GM12874 (cell line): ENCODE results near the gene SRSF12.

Experiments
- TF ChIP-seq, protein P1 (sequence below): IDR thresholded peaks from 2 replicates; pipeline ENCODE4 v1.5.1; 2011; ENCODE audit warnings: low read depth, mild to moderate bottlenecking, control low read depth, low read length, moderate library complexity; ENCODE audit not compliant: insufficient read depth

Gene SRSF12

DNA sequence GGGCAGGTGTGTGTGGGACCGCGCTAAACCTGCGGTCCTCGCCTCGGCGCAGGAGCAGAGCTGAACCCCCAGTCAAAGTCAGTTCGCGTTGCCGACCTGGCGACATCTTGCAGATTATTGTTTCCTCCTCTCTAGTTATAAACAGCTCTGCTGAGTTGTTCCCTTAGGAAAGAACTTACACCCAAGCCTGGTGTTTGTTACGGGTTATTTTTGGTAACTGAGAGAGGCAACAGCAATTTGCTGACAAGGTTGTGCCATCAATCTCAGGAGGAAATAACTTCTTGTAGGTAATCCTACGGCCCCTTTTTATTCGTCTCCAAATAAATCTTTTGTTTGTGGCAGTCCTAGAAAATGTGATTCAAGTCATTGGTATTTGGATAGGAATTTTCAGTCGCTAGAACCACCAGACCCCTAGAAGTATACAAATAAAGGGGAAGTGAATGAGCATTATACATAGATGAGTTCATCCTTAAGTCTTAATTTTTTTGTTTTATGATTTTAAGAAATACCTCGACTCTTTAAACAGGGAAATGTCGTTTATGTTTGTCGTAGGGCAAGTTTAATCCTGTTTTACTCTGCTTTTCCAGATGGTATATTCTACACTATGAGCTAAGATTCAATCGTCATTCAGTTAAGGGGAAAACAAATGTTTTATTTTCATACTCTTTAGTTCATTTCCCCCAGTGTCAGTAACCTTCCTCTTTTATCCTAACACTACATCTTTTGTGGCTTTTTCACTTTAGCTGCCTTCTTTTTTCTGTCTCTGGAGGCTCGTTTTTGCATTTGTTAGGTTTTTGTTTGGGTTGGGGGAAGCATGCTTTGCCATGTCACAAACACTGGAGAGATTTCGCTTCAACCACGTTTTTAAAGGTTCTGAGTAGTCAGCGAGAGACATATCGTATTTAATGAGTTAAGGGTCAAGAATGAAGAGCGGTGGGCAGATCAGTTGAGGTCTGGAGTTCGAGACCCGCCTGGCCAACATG lies 29.1 kb upstream of the SRSF12 start:
- TF ChIP-seq, protein P1, sequence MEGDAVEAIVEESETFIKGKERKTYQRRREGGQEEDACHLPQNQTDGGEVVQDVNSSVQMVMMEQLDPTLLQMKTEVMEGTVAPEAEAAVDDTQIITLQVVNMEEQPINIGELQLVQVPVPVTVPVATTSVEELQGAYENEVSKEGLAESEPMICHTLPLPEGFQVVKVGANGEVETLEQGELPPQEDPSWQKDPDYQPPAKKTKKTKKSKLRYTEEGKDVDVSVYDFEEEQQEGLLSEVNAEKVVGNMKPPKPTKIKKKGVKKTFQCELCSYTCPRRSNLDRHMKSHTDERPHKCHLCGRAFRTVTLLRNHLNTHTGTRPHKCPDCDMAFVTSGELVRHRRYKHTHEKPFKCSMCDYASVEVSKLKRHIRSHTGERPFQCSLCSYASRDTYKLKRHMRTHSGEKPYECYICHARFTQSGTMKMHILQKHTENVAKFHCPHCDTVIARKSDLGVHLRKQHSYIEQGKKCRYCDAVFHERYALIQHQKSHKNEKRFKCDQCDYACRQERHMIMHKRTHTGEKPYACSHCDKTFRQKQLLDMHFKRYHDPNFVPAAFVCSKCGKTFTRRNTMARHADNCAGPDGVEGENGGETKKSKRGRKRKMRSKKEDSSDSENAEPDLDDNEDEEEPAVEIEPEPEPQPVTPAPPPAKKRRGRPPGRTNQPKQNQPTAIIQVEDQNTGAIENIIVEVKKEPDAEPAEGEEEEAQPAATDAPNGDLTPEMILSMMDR: no peak

DNA sequence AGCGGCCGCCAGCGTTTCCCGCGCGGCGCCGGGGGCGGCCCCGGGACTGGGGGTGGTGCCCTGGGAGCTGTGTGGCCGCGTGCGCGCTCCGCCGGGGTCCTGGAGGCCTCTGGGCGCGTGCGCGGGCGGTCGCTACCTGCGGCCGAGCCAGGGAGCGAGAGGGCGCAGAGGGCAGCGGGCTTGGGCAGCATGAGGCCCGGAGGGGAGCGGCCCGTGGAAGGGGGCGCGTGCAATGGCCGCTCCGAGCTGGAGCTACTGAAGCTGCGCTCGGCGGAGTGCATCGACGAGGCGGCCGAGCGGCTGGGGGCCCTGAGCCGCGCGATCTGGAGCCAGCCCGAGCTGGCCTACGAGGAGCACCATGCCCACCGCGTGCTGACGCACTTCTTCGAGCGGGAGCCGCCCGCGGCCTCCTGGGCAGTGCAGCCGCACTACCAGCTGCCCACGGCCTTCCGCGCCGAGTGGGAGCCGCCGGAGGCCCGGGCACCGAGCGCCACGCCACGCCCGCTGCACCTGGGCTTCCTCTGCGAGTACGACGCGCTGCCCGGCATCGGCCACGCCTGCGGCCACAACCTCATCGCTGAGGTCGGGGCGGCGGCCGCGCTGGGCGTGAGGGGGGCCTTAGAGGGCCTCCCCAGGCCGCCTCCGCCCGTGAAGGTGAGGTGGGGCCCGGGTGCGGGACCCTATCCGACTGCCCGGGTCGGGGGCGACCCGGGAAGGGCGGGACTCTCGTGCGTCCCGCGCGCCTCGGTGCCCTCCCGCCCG lies 28.3 kb upstream of the SRSF12 start, which contains the start of gene PM20D2:
PM20D2 (plus strand) TSS at position 100 of the 762 bp plus-strand sequence; CDS start at position 190, 90 bp downstream.
- TF ChIP-seq, protein P1: no peak

DNA sequence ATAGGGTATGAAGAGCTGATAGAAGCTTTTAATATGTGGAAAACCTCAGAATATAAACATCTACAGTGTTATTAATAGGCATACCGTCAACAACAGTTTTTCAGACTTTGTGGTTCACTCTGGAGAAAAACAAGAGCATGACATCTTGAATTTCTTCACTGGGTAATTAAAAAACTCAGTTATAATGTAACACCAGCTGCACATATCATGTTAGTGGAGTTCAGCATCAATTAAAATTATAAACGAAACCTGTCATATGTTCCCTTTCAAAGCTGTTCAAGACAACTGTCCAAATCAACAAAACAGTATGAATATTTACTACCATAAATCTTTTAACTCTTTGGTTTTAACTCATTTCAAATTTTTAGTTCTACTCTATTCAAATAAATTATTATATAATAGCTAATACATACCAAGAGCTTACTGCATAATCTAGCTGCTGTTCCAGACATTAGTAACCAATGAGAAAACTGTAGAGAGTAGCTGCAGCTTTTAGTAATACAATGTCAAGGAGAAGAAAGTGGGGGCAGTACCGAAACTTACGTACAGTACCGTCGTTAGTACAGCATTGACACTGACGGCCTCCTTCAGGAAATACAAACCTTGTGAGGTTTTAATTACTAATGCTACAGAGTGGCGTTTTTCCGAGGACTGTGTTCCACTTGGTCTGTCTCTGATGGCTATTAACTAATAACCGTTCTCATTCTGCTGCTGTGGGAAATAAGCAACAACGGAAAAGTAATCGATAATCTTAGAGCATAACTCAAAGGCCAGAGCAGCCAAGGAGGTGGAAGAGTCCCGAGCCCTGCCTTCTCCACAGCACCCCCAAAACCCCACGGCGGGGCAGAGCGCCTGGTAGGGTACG lies 27.5 kb upstream of the SRSF12 start:
- TF ChIP-seq, protein P1: no peak

DNA sequence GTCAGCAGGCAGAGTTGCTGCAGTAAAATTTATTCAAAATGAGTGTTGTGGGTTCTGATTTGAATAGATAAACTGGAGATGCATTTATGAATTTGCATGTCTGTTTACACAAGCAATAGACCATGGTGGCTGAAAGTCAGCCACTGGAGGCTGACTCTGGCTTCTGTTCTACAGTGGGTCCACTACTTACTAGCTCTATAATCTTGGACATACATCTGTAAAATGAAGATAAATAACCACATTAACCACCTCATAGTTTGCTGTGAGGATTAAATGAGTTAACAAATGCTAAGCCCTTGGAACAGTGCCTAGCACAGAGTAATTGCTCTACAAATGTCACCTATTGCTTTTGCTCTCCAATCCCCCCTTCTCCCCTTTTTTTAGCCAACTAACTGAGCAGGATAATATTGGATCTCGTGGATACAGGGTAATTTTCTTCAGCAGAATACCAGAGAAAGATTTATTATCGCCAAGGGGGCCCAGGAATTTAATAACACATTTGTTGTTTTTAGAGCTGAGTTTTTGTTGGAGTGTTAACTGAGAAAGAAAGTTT lies 26.6 kb upstream of the SRSF12 start:
- TF ChIP-seq, protein P1: no peak

DNA sequence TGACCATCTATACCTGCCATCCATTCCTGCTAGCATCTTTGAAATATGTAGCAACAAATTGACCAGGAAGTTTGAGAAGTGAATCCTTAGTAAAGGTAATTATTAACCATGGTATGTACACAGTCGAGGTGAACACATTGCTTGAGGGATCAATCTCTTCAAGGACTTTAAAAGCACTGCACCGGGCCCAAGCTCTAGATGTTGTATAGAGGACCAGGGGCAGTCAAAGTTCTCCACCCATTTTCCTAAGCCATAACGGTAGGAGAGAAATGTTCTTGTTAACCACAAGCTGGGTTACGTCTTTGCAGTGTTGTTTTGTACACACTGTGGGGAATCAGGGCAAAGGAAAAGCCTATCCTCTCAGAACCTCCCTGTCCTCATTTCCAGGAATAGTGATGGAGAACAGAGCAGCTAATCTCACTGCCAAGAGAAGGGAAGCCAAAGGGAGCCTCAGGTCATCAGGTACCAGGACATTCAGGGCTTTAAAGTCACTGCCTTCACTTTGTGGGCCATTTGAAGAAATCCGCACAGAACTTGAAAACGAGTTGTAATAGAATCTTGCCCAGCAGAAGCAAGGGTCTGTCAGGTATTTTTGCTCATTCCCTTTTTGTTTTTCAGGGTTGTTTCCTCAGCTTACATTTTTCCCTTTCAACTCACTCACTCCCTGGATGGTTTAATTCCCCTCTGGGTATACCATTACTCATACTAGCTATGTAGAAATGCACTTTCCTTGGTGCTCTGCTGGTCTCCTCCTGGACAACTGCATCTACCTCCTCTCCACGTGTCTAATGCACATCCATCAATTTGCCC lies 22.7 kb upstream of the SRSF12 start:
- TF ChIP-seq, protein P1: no peak

DNA sequence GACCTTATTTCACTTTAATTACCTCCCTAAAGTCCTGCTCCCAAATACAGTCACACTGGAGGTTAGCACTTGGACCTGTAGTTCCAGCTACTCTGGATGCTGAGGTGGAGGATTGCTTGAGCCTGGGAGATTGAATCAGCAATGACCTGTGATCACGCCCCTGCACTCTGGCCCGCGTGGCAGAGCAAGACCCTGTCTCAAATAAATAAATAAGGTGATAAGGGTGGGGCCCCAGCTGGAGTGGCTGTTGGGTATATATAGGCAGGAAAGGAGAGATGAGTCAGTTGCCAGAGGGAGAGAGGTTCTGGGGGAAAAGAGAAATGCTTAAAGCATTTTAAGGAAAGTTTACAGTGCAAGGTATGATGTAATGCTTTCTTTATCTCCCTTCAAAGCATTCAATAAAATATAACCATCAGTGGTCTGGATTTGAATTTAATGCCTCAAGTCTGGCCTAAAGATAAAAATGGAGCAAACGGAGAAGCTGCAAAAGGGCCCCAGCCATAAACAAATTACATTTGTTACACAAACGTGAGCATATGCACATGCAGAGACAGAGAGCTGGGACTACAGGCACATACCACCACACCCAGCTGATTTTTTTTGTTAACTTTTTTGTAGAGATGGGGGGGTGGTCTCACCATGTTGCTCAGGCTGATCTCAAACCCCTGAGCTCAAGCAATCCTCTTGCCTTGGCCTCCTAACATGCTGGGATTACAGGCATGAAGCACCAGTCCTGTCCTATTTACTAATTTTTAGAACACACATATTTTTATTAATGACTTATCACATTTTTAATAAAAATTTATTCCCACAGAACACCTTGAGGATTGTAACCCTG lies 21.9 kb upstream of the SRSF12 start:
- TF ChIP-seq, protein P1: no peak
